Sigmoid colon (tissue), 4 donors: ENCODE data around the gene C12orf60.

Experiments
- EP300 ChIP-seq, 4 donors: sonication (generic); formaldehyde crosslinking; IDR thresholded peaks; one replicate each; pipeline ENCODE4 v1.6.1; 2017; ENCODE audit warnings: antibody characterized with exemption in 4 of 4
- POLR2AphosphoS5 ChIP-seq, 4 donors: sonication (generic); formaldehyde crosslinking; IDR thresholded peaks; one replicate each; pipeline ENCODE4 v1.6.1; 2017; ENCODE audit warnings: antibody characterized with exemption in 4 of 4
- TF ChIP-seq, protein P1 (sequence below), 4 experiments: fragments of 450-650 bp in 3 of 4; fragments of 200-600 bp in 1 of 4; IDR thresholded peaks; one replicate each; pipeline ENCODE4 v1.5.1; 2016 to 2019; ENCODE audit warnings: antibody characterized with exemption in 4 of 4, mild to moderate bottlenecking in 3 of 4, moderate library complexity in 2 of 4

DNA sequence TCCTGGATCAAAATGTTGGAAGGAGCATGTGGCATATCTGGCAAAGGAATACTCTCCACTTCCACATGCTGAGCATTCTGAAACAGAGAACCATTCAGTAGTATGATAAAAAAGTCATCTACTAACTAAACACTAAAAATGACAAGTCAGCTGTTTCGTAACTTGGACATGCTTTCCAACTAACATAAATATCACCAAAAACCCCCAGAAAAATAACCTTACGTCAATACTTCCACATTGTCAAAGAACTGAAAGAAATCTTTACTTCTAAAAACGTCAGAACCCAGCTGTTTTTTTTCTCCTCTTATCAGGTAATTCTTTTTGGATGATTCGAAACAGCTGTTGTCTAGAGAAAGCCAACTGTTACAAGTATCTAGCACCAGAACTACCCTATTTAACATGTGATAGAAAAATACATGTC, 8.4 kb upstream of the C12orf60 start:
- TF ChIP-seq, protein P1, sequence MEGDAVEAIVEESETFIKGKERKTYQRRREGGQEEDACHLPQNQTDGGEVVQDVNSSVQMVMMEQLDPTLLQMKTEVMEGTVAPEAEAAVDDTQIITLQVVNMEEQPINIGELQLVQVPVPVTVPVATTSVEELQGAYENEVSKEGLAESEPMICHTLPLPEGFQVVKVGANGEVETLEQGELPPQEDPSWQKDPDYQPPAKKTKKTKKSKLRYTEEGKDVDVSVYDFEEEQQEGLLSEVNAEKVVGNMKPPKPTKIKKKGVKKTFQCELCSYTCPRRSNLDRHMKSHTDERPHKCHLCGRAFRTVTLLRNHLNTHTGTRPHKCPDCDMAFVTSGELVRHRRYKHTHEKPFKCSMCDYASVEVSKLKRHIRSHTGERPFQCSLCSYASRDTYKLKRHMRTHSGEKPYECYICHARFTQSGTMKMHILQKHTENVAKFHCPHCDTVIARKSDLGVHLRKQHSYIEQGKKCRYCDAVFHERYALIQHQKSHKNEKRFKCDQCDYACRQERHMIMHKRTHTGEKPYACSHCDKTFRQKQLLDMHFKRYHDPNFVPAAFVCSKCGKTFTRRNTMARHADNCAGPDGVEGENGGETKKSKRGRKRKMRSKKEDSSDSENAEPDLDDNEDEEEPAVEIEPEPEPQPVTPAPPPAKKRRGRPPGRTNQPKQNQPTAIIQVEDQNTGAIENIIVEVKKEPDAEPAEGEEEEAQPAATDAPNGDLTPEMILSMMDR (IDR thresholded peaks at IDR 0.05): no peak
- TF ChIP-seq POLR2AphosphoS5 (IDR thresholded peaks at IDR 0.05): no peak
- TF ChIP-seq EP300 (IDR thresholded peaks at IDR 0.05): no peak
